GM21528 (cell line): ENCODE results near the gene UNC13C.
"Not testable (repeated sequence)": the region's sequence is repeated elsewhere in the genome, so short reads cannot be mapped to it uniquely, and the experiment has no call there.

Experiments
- ATAC-seq: cut with Tn5 transposase; IDR thresholded peaks from one replicate; pipeline ENCODE4 v1.9.1; 2021; ENCODE audit warnings: mild to moderate bottlenecking, moderate library complexity; ENCODE audit not compliant: unreplicated experiment, low FRiP score

Gene UNC13C

GRCh38 chr15:53978253-53978906 lies at the start of gene UNC13C:
UNC13C (plus strand) TSS chr15:53978441; CDS start chr15:54012904, 34,463 bp downstream.
- ATAC-seq, result no peak

- no peak for ATAC-seq
Observed at GRCh38 chr15:53936137-53936536, 42.1 kb upstream of the UNC13C start.

GRCh38 chr15:53937632-53938031 lies 40.6 kb upstream of the UNC13C start:
- ATAC-seq, result not testable (repeated sequence)

- ATAC-seq, result no peak
Observed at GRCh38 chr15:53950572-53950971, 27.7 kb upstream of the UNC13C start.

GRCh38 chr15:53955396-53955795 lies 22.8 kb upstream of the UNC13C start:
- no peak for ATAC-seq

- ATAC-seq, result no peak
Observed at GRCh38 chr15:53962646-53963561, 15.3 kb upstream of the UNC13C start.

- ATAC-seq, result no peak
Observed at GRCh38 chr15:53963801-53964200, 14.4 kb upstream of the UNC13C start.

GRCh38 chr15:53974121-53974520 lies 4.1 kb upstream of the UNC13C start:
- ATAC-seq, result no peak

GRCh38 chr15:53974813-53975212 lies 3.4 kb upstream of the UNC13C start:
- ATAC-seq, result no peak

GRCh38 chr15:53976844-53977392 lies 1.3 kb upstream of the UNC13C start:
- ATAC-seq, result no peak

GRCh38 chr15:53979051-53979788 lies 979 bp downstream of the UNC13C start:
- ATAC-seq, result no peak

GRCh38 chr15:53980021-53980420 lies 1.8 kb downstream of the UNC13C start:
- no peak for ATAC-seq

- no peak for ATAC-seq
Observed at GRCh38 chr15:53982071-53982680, 3.9 kb downstream of the UNC13C start.

GRCh38 chr15:53982876-53983275 lies 4.6 kb downstream of the UNC13C start:
- ATAC-seq, result no peak

GRCh38 chr15:53984221-53984620 lies 6.0 kb downstream of the UNC13C start:
- ATAC-seq, result no peak

- ATAC-seq, result no peak
Observed at GRCh38 chr15:53985562-53985961, 7.3 kb downstream of the UNC13C start.

- ATAC-seq, result no peak
Observed at GRCh38 chr15:53987480-53987879, 9.2 kb downstream of the UNC13C start.

GRCh38 chr15:54007256-54007655 lies 29.0 kb downstream of the UNC13C start:
- no peak for ATAC-seq

GRCh38 chr15:54011656-54012055 lies 33.4 kb downstream of the UNC13C start:
- ATAC-seq, result no peak

GRCh38 chr15:54014067-54014655 lies 35.9 kb downstream of the UNC13C start:
- no peak for ATAC-seq
